Jurkat, Clone E6-1 (cell line): Measurements from ENCODE around the gene POLE3.
A peak's percentile ranks its signal among the peaks of the same experiment; 100 is the strongest.
"Not testable (repeated sequence)": the region's sequence is repeated elsewhere in the genome, so short reads cannot be mapped to it uniquely, and the experiment has no call there.

Source experiments
- DNase-seq: peaks from one replicate; pipeline ENCODE4 v3.0.0-alpha.2; 2011; ENCODE audit warnings: low read depth, low spot score
- H3K4me3 ChIP-seq: 2 replicates; pipeline ENCODE4 v1.5.1; 2011; ENCODE audit warnings: mild to moderate bottlenecking, low read length, control low read depth, moderate library complexity

Gene POLE3

DNA sequence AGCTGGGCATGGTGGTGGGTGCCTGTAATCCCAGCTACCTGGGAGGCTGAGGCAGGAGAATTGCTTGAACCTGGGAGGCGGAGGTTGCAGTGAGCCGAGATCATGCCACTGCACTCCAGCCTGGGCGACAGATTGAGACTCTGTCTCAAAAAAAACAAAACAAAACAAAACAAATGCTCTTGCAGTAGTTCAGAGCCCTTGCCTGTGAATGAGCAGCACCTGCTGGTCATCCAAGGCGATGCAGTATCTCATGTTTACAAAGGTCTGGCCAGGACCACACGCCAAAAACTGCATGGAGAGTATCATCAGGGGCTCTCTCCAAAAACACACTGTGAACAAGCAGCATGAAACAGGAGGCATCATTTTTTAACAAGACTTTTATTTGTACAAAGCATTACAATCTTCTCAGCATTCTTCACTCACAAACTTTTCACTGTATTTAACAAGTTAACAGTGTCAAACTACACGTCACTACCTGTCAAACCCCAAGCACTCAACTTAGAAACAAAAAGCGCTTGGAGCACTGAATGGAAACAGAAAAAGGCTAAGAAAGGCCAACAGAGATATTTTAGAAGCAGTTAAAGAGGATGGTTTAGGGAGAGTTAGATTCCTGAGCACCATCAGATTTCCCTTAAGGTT is 3.5 kb downstream of the POLE3 start:
- DNase-seq, result peak; percentile 60
- H3K4me3 ChIP-seq, result not testable (repeated sequence)

DNA sequence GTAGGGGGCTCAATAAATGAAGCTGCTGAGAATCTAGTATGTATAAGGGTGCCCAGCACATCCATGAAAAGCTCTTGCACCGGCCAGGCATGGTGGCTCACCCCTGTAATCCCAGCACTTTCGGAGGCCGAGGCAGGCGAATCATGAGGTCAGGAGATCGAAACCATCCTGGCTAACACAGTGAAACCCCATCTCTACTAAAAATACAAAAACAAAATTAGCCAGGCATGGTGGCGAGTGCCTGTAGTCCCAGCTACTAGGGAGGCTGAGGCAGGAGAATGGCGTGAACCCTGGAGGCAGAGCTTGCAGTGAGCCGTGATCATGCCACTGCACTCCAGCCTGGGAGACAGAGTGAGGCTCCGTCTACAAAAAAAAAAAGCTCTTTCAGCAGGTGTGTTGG is 4.1 kb downstream of the POLE3 start:
- not testable (repeated sequence) for DNase-seq, H3K4me3 ChIP-seq

DNA sequence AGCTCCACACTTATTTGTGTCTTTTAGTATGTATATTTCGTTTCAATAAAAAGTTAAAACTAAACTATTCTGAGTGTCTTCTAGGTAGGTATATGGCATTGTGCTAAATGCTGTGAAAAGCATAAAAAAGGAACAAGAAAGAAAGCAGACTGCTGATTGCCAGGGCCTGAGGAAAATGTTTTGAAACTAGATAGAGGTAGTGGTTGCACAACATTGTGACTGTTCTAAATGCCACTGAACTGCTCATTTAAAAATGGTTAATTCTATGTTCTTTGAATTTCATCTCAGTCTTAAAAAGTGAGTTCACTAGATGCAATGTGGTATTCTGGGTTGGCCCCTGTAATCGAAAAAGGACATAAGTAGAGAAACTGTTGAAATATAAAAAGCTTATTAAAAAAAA is 6.8 kb downstream of the POLE3 start:
- no peak overlapping the region for H3K4me3 ChIP-seq
- no peak for DNase-seq

DNA sequence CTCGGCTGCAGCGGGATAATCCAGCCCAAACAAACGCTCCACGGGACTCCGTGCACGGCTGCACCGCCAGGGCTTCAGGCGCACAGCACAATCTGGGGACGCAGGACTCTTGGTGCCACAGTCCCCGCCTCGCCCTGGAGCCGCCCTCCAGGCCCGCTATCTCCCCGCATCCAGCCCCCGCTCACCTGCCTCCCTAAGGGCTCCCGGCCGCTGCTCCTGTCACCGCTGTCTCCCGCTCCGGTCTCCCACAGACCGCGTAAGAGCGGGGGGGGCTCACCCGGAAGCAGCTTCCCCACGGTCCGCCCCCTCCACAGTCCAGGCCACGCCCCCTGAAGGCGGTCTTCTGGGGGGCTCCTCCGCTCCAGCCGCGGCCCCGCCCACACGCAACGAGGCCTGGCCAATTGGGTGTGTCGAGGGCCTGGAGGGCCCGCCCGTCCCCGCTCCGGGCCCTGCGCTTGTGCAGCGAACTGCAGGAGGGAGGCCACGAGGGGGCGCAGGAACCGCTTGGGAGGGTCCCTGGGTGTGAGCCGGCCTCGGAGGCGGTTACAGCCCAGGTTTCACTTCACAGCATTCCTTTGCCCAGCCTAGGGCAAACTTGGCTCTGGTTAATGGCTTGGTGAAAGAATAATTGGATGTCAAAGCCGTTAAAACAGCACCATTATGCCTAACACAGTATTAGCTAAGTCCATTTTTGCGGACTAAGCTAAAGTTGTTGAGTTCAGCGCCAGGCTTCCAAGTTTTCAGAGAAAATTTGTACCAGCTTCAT is 9.3 kb downstream of the POLE3 start, which contains the start of gene ALAD:
TSS of gene ALAD (minus strand) at position 258 of the 766 bp plus-strand sequence. CDS start 7,725 bp downstream, outside the sequence.
- peak; percentile 95 for DNase-seq

DNA sequence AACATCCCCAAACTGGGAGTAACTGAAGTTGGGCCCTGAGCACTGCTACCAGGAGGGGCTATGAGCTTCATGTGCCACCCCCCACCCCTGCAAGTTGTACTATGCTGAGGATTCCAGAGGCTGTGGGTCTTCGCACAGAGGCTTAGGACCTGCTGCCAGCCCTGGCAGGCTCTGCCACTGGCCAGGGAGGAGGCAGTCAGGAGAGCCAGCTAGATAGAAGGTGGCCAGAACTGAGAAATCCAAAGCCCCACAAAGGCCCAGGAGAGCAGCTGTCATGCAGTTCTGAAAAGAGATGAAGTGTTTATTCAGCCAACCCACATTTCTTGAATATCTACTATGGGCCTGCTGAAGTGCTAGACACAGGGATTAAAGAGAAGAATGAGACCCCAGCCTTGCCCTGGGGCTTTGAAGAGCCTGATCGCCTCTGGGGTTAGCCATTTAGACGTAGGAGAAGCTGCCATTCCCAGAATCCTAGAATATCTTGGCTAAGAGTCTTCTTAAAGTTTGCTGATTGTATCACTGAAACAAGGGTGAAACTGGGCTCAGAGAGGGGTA is 10.8 kb downstream of the POLE3 start:
- H3K4me3 ChIP-seq, result no peak overlapping the region; the same call in 1 of the 2 replicates
- no peak for DNase-seq

More for the DNA sequence above, 9.3 kb downstream of the POLE3 start, which contains the start of gene ALAD:
- H3K4me3 ChIP-seq, result peak within 1 kb of the TSS; percentile 61

DNA sequence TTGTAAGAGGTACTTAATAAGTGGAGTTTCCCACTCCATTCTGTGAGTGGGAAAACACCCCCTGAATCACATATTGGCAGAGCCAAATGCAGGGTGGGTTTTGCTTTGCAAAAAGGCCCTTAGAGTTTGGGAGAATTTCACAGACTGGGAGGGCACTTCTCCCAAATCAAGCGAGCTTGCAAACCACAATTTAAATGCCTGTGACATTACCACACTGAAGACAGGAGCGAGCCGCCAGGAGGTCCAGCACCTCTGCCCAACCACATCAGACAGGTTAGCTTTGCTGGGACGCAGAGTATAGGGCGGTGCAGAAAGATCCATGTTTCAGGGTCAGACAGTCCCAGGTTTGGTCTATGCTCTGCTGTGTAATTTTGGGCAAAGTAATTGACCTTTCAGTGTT is 11.7 kb downstream of the POLE3 start:
- no peak overlapping the region for H3K4me3 ChIP-seq
- DNase-seq, result no peak

DNA sequence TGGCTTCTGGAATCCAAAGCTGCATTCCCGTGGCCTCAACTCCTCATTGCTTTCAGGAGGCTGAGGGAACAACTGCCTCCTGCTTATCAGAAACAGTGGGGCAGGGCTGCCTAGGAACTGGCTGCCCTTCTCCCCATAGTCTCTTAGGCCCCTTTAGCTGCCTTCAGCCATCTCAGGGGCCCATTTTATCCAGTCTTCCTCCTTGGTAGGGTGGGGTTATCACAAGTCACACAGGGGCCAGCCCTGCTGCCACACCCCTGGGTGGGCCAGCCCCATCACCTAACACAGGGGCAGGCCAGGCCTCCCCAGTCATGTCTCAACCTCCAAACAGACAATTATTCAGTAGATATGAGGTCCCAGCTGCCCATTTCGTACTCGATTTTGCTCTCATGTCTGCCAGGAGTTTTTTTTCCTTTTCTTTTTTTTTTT is 13.3 kb downstream of the POLE3 start:
- no peak overlapping the region for H3K4me3 ChIP-seq
- DNase-seq, result no peak

DNA sequence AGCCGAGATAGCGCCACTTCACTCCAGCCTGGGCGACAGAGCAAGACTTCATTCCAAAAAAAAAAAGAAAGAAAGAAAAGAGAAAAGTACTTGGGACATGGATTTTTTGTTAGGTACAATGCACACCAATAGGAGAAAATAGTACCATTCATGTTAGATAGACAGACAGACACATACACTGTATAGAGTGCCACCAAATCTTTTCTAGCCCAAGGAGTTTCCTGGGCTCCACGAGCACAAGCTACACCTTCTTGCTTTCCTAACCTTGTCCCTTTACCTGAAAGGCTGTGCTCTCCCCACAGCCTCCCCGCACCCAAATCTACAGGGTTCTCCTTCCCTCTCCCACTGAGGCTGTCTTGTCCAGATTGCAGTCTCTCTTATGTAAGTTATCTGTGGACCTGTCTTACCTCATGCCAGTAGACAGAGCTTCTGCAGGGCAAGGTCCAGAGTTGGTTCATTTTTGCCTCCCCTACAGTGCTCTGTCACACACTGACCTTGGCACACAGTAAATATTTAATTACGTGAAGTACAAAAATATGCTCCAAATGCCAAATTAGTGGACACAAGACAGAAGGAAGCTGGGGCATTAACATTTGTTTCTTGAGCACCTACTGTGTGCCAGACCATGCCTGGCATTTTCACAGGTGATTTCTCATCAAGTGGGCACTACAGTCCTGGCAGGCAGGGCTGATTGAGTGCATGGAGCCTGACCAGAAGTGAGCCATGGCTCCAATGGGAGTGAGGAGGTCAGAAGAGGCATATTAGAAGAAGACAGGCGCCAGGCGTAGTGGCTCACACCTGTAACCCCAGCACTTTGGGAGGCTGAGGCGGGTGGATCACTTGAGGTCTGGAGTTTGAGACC is 15.2 kb downstream of the POLE3 start:
- H3K4me3 ChIP-seq, result no peak overlapping the region
- no peak for DNase-seq

DNA sequence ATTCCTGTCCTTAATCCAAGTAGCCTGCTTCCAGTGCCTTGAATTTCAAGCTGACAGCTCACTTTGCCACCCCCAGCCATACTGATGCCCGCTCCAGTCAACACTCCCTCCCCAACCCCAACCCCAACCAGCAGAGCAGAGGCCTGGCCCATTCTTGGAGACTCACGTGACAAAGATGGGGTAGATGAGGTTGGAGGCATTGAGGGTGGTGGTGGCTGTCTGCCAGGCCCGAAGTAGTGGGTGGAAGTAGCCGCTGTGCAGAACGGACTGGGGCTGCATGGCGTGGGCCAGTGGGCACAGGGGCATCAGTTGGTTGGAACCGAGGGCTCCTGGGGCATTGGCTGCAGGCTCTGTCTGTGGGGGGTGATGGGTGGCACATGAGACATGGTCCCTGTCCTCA is 17.2 kb downstream of the POLE3 start:
- DNase-seq, result no peak
- no peak overlapping the region for H3K4me3 ChIP-seq

DNA sequence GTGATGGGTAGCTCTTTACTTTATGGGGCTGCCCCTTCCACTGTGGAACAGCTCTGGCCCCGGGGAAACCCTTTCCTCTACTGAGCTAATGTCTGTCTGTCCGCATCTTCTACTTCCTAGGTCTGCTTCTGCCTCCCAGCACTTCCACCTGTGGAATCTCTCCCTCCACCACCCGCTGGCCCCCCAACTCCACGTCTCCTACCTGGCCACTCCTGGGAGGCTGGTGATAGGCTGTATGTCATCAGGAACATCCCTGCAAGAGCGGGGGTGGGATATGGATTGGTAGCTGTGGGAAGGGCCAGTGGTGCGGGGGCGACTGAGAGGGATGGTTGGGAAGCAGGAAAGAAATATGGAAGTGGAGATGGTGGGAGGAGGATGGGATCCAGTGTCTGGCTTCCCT is 18.6 kb downstream of the POLE3 start:
- no peak for DNase-seq
- no peak overlapping the region for H3K4me3 ChIP-seq

DNA sequence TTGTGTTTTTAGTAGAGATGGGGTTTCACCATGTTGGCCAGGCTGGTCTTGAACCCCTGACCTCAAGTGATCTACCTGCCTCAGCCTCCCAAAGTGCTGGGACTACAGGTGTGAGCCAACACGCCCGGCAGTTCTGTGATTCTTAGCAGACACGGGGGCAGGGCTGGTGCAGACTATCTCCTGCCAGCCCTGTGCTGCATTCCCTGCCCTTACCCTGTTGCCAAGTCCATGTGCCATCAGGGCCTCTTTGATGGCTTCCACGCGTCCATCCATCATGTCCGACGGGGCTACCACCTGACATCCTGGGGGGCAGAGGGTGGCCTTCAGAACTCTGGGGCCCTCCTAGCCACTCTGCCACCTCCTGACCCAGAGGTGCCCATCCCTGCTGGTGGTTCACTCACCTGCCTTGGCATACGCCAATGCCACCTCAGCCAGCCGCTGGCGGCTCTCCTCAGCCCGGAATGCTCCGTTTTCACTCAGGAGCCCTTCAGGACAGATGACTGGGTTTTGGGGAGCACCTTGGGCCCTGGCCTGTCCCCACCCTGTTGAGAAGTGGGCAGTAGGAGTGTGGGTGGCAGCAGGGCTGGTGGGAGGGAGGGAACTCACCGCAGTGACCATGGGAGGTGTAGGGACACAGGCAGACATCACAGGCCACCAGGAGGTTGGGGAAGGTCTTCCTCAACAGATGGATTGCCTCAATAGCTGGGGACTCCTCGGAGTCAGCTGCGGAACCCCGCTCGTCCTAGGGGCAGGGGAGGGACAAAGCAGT is 20.1 kb downstream of the POLE3 start:
- DNase-seq, result no peak
- H3K4me3 ChIP-seq, result no peak overlapping the region

DNA sequence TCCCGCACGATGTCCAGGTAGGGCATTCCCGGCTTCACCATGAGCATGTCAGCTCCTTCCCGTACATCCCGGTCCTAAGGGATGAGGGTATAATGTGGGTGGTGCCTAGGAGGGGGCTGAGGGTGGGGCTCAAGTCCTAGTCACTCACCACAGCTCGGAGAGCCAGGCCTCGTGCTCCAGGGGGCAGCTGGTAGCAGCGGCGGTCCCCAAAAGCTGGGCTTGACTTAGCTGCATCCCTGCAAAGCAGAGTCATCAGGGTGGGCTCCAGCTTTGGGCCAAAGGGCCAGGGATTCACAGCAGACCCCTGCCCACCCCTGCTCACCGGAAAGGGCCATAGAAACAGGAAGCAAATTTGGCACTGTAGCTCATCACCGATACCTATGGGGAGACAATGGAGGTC is 21.0 kb downstream of the POLE3 start:
- H3K4me3 ChIP-seq, result no peak overlapping the region
- DNase-seq, result no peak

DNA sequence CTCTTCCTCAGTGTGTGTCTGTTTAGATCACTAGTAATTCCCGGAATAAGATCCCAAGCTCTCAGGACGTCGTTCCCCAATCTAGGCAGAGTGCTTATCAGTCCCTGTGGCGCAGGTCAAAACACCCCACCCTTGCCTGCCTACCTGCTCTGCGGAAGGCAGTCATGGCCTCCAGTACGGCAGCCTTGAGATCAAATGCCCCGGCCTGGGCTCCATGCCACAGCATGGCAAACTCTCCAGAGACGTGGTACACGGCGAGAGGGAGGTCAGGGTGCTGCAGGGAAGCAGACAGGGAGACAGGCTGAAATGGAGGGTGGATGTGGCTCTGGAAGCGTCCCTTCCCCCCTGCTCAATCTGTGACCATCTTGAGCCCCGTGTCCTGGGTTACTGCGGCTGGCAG is 21.6 kb downstream of the POLE3 start:
- DNase-seq, result no peak
- H3K4me3 ChIP-seq, result no peak overlapping the region

DNA sequence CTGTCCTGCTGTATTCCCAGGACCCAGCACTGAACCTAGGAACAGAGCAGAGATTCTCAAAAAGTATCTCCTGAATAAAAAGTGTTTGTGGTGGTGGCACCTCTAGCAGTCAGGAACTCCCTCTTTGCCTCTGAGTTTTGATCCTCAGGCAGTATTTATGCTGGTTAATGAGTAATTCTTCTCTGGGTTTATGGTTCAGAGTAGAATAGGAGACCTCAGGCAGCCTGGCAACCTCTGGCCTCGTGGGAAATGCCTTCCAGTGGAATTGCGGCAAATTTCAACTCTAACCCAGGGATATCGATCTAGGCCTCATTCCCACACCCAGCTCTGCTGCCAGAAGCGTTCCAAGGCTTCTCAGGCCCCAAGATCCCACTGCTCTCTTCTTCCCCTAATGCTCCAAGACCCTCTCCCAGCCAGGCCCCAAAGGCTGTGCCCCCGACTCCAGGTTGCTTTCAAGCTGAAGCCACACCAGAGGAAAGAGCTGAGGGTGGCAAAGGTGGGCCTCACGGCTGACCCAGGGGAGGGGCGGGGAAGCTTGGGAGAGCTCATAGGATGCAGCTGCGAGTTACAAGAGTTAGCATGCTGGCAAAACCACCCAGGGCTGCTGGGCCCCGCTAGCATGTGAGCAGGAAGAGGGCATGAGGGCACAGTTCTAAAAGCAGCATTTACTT is 22.8 kb downstream of the POLE3 start:
- no peak for DNase-seq
- H3K4me3 ChIP-seq, result no peak overlapping the region

DNA sequence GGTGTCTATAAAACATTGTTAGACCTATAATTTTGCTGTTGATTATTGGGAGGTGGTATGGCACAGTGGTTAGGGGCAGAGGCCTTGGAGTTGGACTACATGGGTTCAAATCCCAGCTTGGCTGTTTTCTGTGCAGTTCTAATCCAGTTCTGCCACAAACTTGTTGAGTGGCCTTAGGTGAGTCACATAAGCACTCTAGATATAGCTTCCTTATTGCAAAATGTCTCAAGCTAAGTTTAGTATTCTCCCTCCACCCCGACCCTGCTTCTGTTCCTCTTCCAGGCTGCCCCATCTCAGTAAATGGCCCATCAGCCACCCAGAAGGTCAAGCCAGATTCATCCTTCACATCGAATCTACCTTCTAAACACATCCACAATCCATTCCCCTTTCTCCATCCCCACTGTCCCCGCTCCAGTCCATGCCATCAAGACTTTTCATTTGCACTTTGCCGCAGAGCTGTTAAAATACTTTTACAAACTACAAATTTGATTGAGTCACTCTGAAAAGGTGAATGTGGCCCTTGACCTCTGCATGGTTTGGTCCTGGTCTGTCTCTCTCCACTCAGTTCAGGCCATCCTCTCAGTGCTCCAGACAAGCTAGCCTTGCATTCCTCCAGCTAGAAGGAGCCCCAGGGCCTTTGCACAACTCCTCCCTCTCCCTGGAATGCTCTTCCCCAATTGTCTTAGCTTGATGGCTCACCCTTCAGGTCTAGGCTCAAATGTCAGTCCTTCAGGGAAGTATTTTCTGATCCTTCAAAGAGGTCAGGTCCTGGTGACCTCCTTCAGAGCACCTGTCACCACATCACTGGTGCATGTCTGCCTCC is 23.7 kb downstream of the POLE3 start:
- DNase-seq, result no peak
- H3K4me3 ChIP-seq, result no peak overlapping the region

DNA sequence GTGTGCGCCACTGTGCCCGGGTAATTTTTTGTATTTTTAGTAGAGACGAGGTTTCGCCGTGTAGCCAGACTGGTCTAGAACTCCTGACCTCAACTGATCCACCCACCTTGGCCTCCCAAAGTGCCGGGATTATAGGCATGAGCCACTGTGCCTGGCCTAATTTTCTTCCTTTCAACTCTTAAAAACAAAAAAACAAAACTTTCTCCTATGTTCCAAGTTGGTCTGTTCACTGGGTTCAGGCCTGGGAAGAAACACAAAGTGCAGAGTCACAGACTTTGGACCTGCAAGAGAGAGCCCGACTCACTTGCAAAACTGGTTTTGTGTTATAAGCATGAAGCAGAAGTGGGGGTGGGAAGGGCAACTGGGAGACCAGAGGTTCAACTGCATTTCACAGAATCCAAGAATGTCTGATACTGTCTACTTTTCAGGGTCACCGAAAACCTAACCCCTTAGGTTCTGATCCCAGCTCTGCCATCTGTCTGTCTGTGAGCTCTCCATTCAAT is 28.5 kb downstream of the POLE3 start:
- H3K4me3 ChIP-seq, result no peak overlapping the region
- DNase-seq, result no peak

DNA sequence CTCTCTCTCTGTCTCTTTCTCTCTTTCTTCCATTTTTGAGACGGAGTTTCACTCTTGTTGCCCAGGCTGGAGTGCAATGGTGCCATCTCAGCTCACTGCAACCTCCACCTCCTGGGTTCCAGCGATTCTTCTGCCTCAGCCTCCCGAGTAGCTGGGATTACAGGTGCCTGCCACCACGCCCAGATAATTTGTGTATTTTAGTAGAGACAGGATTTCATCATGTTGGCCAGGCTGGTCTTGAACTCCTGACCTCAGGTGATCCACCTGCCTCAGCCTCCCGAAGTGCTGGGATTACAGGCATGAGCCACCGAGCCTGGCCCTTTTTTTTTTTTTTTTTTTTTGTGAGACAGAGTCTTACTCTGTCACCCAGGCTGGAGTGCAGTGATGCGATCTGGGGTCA is 29.0 kb downstream of the POLE3 start:
- H3K4me3 ChIP-seq, DNase-seq: not testable (repeated sequence)
